H1 (cell line): Measurements from ENCODE around the gene BAZ2A. TPM values are rescaled to one million over a fixed set of nuclear protein-coding genes. Genes with fewer than 3 reads are reported as not detected.

Source experiments
- CTCF ChIA-PET: fragments of 300-600 bp; sonication (Branson Sonifier 250); formaldehyde crosslinking; loops from one replicate; lab custom pipeline; 2021; ENCODE audit not compliant: partially characterized antibody; lab: Charles Lee
- POLR2A ChIA-PET: fragments of 300-600 bp; sonication (Branson Sonifier 250); formaldehyde crosslinking; loops from one replicate; lab custom pipeline; 2021; ENCODE audit warnings: inconsistent platforms; ENCODE audit not compliant: partially characterized antibody; lab: Charles Lee
- DNase-seq, 2 experiments: peaks; one replicate each; pipeline versions ENCODE4 v3.0.0 to v3.0.0-alpha.2; 2010 to 2022; ENCODE audit warnings: low spot score in 2 of 2, low read depth in 1 of 2, mixed read lengths in 1 of 2
- FAIRE-seq: peaks from 2 replicates; lab custom pipeline; 2011; peaks lifted over from hg19 to GRCh38; lab: Jason Lieb, UNC
- H2AFZ ChIP-seq: 2 replicates; pipeline ENCODE4 v1.8.1; 2012; ENCODE audit warnings: low read length, inconsistent platforms
- H2AK5ac ChIP-seq: 2 replicates; pipeline ENCODE4 v1.6.1; 2013; ENCODE audit warnings: low read depth, low read length
- H2BK120ac ChIP-seq: replicated peaks from 2 replicates; pipeline ENCODE3; 2013; ENCODE audit warnings: low read depth, low read length, inconsistent platforms
- H2BK12ac ChIP-seq: 2 replicates; pipeline ENCODE4 v1.6.1; 2013; ENCODE audit warnings: low read depth, low read length
- H2BK15ac ChIP-seq: 2 replicates; pipeline ENCODE4 v1.6.1; 2013; ENCODE audit warnings: low read length
- H2BK20ac ChIP-seq: 2 replicates; pipeline ENCODE4 v1.6.1; 2013; ENCODE audit warnings: low read length
- H2BK5ac ChIP-seq: 2 replicates; pipeline ENCODE4 v1.6.1; 2013; ENCODE audit warnings: low read depth, low read length
- H3K14ac ChIP-seq: 2 replicates; pipeline ENCODE4 v1.6.1; 2013; ENCODE audit warnings: inconsistent platforms; ENCODE audit not compliant: insufficient read length
- H3K18ac ChIP-seq: 2 replicates; pipeline ENCODE4 v1.6.1; 2013; ENCODE audit warnings: low read length; ENCODE audit errors: extremely low read depth
- H3K23ac ChIP-seq: 2 replicates; pipeline ENCODE4 v1.6.1; 2013; ENCODE audit warnings: inconsistent platforms; ENCODE audit not compliant: insufficient read length
- H3K23me2 ChIP-seq: 2 replicates; pipeline ENCODE4 v1.6.1; 2013; ENCODE audit warnings: low read depth, low read length
- H3K27ac ChIP-seq: 2 replicates; pipeline ENCODE4 v1.6.1; 2011; ENCODE audit warnings: low read depth, low read length, inconsistent platforms
- H3K27me3 ChIP-seq, 4 experiments: replicated peaks in 1 of 4; 1 replicate in 1 of 4; 2 replicates in 3 of 4; pipeline versions ENCODE4 v1.6.1 to v1.8.1; 2011 to 2013; ENCODE audit warnings: low read length in 3 of 4, mild to moderate bottlenecking in 3 of 4, inconsistent platforms in 2 of 4, mixed read lengths in 2 of 4, moderate library complexity in 1 of 4; ENCODE audit not compliant: control insufficient read depth in 3 of 4, insufficient read depth in 3 of 4; ENCODE audit errors: extremely low read depth in 1 of 4
- H3K36me3 ChIP-seq, 4 experiments: 2 replicates each; pipeline versions ENCODE4 v1.6.1 to v1.8.1; 2011 to 2013; ENCODE audit warnings: mild to moderate bottlenecking in 4 of 4, low read length in 3 of 4, moderate library complexity in 2 of 4, control low read depth in 1 of 4, inconsistent platforms in 1 of 4; ENCODE audit not compliant: insufficient read depth in 4 of 4, control insufficient read depth in 2 of 4
- H3K4ac ChIP-seq: replicated peaks from 2 replicates; pipeline ENCODE3; 2013; ENCODE audit warnings: low read length, low read depth, mixed read lengths, inconsistent platforms; ENCODE audit not compliant: insufficient read length
- H3K4me1 ChIP-seq, 4 experiments: replicated peaks in 1 of 4; 1 replicate in 1 of 4; 2 replicates in 3 of 4; pipeline versions ENCODE4 v1.6.1 to v1.8.1; 2011 to 2013; ENCODE audit warnings: low read length in 3 of 4, inconsistent platforms in 2 of 4, mixed read lengths in 1 of 4; ENCODE audit not compliant: insufficient read depth in 4 of 4, control insufficient read depth in 3 of 4
- H3K4me2 ChIP-seq, 2 experiments: 2 replicates each; pipeline versions ENCODE4 v1.6.1 to v1.8.1; 2011 to 2013; ENCODE audit warnings: low read depth in 2 of 2, low read length in 2 of 2, control low read depth in 1 of 2, inconsistent platforms in 1 of 2, mild to moderate bottlenecking in 1 of 2; ENCODE audit not compliant: insufficient read depth in 1 of 2
- H3K4me3 ChIP-seq, 4 experiments: fragments of 200-600, 300-600 bp in 1 of 4; sonication (generic), shearing (Covaris generic), sonication (Bioruptor Twin) in 1 of 4; 2 replicates each; pipeline versions ENCODE4 v1.5.1 to v1.8.1; 2011 to 2016; ENCODE audit warnings: low read length in 4 of 4, low read depth in 3 of 4, control low read depth in 2 of 4, inconsistent platforms in 2 of 4, mild to moderate bottlenecking in 2 of 4, mixed read lengths in 1 of 4, moderate library complexity in 1 of 4; ENCODE audit not compliant: insufficient read depth in 2 of 4; ENCODE audit errors: extremely low read depth in 1 of 4
- H3K56ac ChIP-seq: replicated peaks from 2 replicates; pipeline ENCODE3; 2013; ENCODE audit warnings: low read depth, mild to moderate bottlenecking, mixed read lengths, low read length, inconsistent platforms; ENCODE audit not compliant: insufficient read length
- H3K79me1 ChIP-seq: 2 replicates; pipeline ENCODE4 v1.6.1; 2013; ENCODE audit warnings: low read depth, low read length, control low read depth
- H3K79me2 ChIP-seq, 2 experiments: 2 replicates each; pipeline versions ENCODE4 v1.6.1 to v1.8.1; 2012 to 2013; ENCODE audit warnings: low read length in 2 of 2, mild to moderate bottlenecking in 2 of 2, inconsistent platforms in 1 of 2; ENCODE audit not compliant: insufficient read depth in 2 of 2, control insufficient read depth in 1 of 2
- H3K9ac ChIP-seq, 4 experiments: replicated peaks in 1 of 4; 1 replicate in 1 of 4; 2 replicates in 3 of 4; pipeline versions ENCODE4 v1.6.1 to v1.8.1; 2011 to 2013; ENCODE audit warnings: low read depth in 3 of 4, low read length in 3 of 4, control low read depth in 2 of 4, mild to moderate bottlenecking in 2 of 4, moderate library complexity in 2 of 4, inconsistent platforms in 1 of 4; ENCODE audit errors: extremely low read depth in 1 of 4
- H3K9me3 ChIP-seq, 2 experiments: 2 replicates each; pipeline versions ENCODE4 v1.6.1 to v1.8.1; 2012 to 2013; ENCODE audit warnings: mild to moderate bottlenecking in 2 of 2, moderate library complexity in 2 of 2, control low read depth in 1 of 2, inconsistent platforms in 1 of 2, low read depth in 1 of 2, low read length in 1 of 2, mixed read lengths in 1 of 2; ENCODE audit not compliant: insufficient read depth in 2 of 2
- H4K20me1 ChIP-seq, 2 experiments: replicated peaks in 1 of 2; 2 replicates each; pipeline versions ENCODE3 to v1.8.1; 2011 to 2013; ENCODE audit warnings: inconsistent platforms in 2 of 2, low read length in 2 of 2, mild to moderate bottlenecking in 1 of 2; ENCODE audit not compliant: insufficient read depth in 2 of 2, control insufficient read depth in 1 of 2
- H4K5ac ChIP-seq: 2 replicates; pipeline ENCODE4 v1.6.1; 2013; ENCODE audit warnings: low read length, low read depth, mixed read lengths, inconsistent platforms; ENCODE audit not compliant: insufficient read length
- H4K8ac ChIP-seq: 2 replicates; pipeline ENCODE4 v1.8.0; 2013; ENCODE audit warnings: mild to moderate bottlenecking, moderate library complexity, low read length, inconsistent platforms; ENCODE audit not compliant: insufficient read depth; ENCODE audit errors: extremely low read depth
- H4K91ac ChIP-seq: replicated peaks from 2 replicates; pipeline ENCODE3; 2013; ENCODE audit warnings: low read length, mixed read lengths, inconsistent platforms; ENCODE audit not compliant: insufficient read length
- WGBS, 2 experiments: shearing (Covaris generic) in 1 of 2; methylation state at CpG; one replicate each; pipeline versions ENCODE4 v1.1.6 to v1.1.7; 2013 to 2015; ENCODE audit warnings: low lambda C conversion rate in 2 of 2, mixed read lengths in 2 of 2, inconsistent platforms in 1 of 2, low coverage in 1 of 2, missing lambda C conversion rate in 1 of 2; ENCODE audit not compliant: insufficient replicate concordance in 2 of 2, insufficient coverage in 1 of 2, insufficient read length in 1 of 2; ENCODE audit errors: extremely low coverage in 1 of 2, missing lambda C conversion rate in 1 of 2; 5-methylcytosine and 5-hydroxymethylcytosine counted together
- polyA plus RNA-seq, 7 experiments: library from polyadenylated mRNA; depleted of rRNA in 3 of 7; stranded (reverse) in 5 of 7; unstranded in 2 of 7; fragments of >200 nt in 5 of 7; fragments of 200-250 nt in 2 of 7; gene quantifications; 1 replicate in 5 of 7; 2 replicates in 1 of 7; 4 replicates in 1 of 7; pipeline versions ENCODE4 v1.2.1 to v1.2.3, GENCODE V29; 2011 to 2013; ENCODE audit warnings: missing spikeins in 2 of 7, mixed read lengths in 2 of 7
- total RNA-seq: library from RNA; stranded (reverse); fragmentation: NEBNext Ultra II Directional; extraction: Animal tissue kit (Norgen Biotek cat#: 25700); gene quantifications from 2 replicates; pipeline ENCODE4 v1.2.1, GENCODE V29; 2021

Gene BAZ2A
- total and polyA plus RNA-seq, 2 of the 8 experiments (the other 6 are each of a cell fraction or from before 2014, with no cell fraction given), result 52.0 to 110 TPM

- POLR2A ChIA-PET, result interaction anchor here (0.7 to 2.7 kb wide), 5 partner anchors 57 to 596 kb away, joined by 3 to 7 read pairs (median 3); partner anchors contain the start of gene NACA
- H3K18ac ChIP-seq, result no peak overlapping the region
- peaks cover 0 to 2% of the 10 kb centered on the region in 2 experiments for H4K20me1 ChIP-seq
- no peak overlapping the region for H3K23ac ChIP-seq
- H4K91ac ChIP-seq, result no peak overlapping the region
- no peak overlapping the region for H2AK5ac ChIP-seq
- no peak overlapping the region for H2BK5ac ChIP-seq
- no peak overlapping the region for H2BK120ac ChIP-seq
- H3K14ac ChIP-seq, result no peak overlapping the region
- no peak overlapping the region for H3K4me3 ChIP-seq
- no peak overlapping the region for H3K9ac ChIP-seq
- no peak overlapping the region for H2BK20ac ChIP-seq
- CTCF ChIA-PET, result interaction anchor here (0.6 to 15.9 kb wide), 19 partner anchors 11 to 140 kb away, joined by 3 to 279 read pairs (median 4); partner anchors contain the start of gene RBMS2
- H3K4me1 ChIP-seq, result peaks cover 5 to 13% (median 10%) of the 10 kb centered on the region in 4 experiments; a peak in 6 of 7 replicates
- no peaks in the 10 kb centered on the region for H3K23me2 ChIP-seq
- 0 out of 2 replicates have a peak overlapping the region, but pooled peaks have one; percentile 10 for H2BK12ac ChIP-seq
- no peak overlapping the region for H3K4ac ChIP-seq
- H4K5ac ChIP-seq, result no peak overlapping the region
- H3K79me2 ChIP-seq, result no peaks in the 10 kb centered on the region
- no peak overlapping the region for H2BK15ac ChIP-seq
- no peak for FAIRE-seq
- H4K8ac ChIP-seq, result no peak overlapping the region
- no peak overlapping the region for H3K4me2 ChIP-seq
- no peaks in the 10 kb centered on the region for H3K27me3 ChIP-seq
- H2AFZ ChIP-seq, result no peak overlapping the region
- no peak overlapping the region for H3K56ac ChIP-seq
- whole genome bisulfite sequencing, 2 experiments, result 88% methylated on average over 1 of the region's 1 CpG; no CpG with 5 or more reads in 1 of the 2 experiments
- H3K9me3 ChIP-seq, result no peaks in the 10 kb centered on the region
- no peak for DNase-seq
- no peak overlapping the region for H3K27ac ChIP-seq
- H3K79me1 ChIP-seq, result no peaks in the 10 kb centered on the region
- peaks cover 0 to 2% (median 0%) of the 10 kb centered on the region in 4 experiments; a peak in 3 of 8 replicates for H3K36me3 ChIP-seq
These were observed 40.3 kb downstream of the BAZ2A start for GRCh38 chr12:56589783-56590182.
